Stimulated activated naive CD4-positive, alpha-beta T cell treated with Interleukin-2 at 50 U/mL for 16 hours (primary cell): Measurements from ENCODE around the gene P3H2.
"Not testable (repeated sequence)": the region's sequence is repeated elsewhere in the genome, so short reads cannot be mapped to it uniquely, and the experiment has no call there.

Source experiments
- DNase-seq: peaks from one replicate; lab custom pipeline; 2025; lab: John Stamatoyannopoulos, UW

P3H2 gene

GRCh38 chr3:189983612-189984011, 137.1 kb downstream of the P3H2 start:
- DNase-seq = no peak

DNA sequence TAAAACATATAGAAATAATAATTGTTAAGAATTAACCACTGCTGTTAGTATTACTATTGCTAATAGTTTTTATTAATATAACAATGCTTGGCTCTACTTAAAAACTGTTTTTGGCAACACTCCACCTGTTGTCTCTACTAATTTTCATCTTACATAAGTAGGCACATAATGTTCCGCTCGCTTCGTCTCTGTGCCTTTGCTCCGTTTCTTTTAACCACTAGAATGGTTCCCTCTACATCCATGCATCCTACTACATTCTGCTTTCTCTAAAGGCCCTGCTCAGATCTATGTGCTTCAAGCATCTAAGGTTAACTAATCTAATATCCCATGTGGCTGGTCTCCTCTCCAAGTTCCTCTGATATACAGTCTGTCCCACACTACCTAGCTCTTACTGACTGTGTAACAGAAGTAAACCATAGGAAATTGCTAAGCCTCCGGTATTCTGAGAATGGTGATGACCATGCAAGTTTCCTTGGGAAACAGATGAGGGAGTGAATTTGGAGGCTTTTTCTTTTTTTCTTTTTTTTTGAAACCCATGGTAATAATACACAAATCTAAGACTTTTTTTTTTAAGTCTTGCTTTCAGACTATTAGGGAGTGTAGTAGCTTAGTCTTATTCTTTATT, 138.3 kb downstream of the P3H2 start:
- no peak for DNase-seq

DNA sequence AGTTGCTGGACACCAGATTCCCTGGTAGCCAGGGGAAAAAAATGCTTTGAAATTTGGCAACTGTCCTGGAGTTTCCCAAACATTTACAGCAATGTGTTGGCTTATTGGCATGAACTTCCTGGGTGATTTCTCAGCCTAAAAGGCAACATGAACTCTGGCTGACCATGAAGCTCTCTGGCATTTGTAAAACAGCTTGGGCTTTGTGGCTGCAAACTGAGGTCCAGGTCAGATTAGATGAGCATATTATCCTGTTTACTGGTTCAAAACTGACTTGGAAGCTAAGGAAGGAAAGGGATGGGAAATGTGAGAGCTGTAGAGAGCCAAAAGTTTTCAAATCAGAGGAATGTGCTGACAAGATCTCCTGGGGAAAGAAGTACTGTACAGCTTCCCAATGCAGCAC, 139.0 kb downstream of the P3H2 start:
- DNase-seq = no peak

GRCh38 chr3:189978753-189979152, 141.9 kb downstream of the P3H2 start:
- DNase-seq = no peak

DNA sequence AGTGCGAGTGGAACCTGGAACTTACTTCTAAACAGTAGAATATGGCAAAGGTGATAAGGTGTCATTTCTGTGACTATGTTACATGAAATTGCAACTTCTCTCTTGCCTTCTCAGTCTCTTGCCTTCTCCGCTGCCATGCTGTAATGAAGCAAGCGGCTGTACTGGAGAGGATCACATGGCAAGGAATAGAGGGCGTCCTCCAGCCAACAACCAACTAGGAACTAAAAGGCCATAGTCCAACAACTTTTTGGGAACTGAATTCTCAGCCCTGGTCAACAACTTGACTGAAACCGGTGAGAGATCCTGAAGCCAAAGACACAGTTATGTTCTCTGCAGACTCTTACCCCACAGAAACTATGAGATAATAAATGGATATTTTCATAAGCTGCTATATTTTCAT, 143.5 kb downstream of the P3H2 start:
- DNase-seq = no peak

- no peak for DNase-seq
These were observed 145.2 kb downstream of the P3H2 start for GRCh38 chr3:189975391-189975990.

- no peak for DNase-seq
These were observed 146.3 kb downstream of the P3H2 start for GRCh38 chr3:189974359-189974758.

DNA sequence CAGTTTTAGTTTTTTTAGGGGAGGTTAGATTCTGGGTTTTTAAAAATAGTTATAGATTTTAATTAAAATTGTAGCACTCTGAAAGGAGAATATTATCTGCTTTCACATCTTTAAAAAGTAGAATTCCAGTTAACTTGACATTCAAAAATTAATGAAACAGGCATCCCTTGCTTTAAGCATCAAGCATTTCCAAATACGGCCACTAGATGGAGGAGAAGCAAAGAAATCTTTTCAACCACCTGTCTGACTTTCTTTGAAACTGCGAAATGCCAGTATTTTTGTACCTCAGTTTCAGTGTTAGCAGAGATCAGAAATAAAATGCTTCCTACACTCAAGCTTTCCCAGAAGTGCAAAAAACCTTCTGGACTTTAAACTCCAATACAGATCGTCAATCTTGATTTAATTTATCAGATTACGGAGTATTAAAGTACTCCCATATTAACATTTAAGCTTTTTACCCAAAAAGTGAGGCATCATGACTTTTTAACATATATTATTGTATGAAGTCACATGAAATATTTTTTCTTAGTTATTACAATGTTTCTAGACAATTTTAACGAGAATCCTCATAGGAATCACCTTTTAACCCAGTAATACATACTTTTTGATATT, 153.3 kb downstream of the P3H2 start:
- no peak for DNase-seq

- no peak for DNase-seq
These were observed 153.9 kb downstream of the P3H2 start for GRCh38 chr3:189966843-189967242.

DNA sequence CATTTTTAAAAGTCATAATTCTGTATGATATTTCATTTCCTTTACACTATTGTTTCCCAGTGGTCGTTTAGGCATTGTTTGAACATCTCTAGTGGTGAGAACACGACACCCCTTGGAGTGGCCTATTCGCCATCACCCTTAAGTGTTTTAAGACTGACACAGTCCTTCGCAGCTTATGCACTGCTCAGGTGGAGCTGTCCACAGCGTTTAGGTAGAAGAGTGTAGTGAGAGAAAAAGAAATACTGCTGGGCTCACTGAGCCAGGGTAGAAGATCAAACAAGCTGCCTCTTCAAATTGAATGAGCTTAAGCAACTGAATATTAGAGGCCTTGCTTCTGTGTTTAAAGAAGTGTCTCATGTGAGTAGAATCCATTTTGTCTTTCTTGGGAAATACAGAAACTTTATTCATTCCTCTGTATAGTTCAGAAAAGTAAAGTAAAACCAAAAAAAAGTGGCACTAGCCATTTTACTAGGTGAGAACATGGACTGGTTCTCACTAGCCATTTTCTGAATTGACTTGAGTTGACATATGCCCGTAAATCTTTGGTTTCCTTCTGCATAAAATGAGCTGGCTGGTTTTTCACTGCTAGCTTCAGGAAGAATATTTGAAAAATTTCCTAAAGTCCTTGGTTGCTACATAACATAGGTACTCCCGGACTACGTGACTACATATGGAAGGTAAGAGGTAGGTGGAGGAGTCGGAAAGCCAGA, 155.9 kb downstream of the P3H2 start:
- no peak for DNase-seq

GRCh38 chr3:189962466-189962865, 158.2 kb downstream of the P3H2 start:
- no peak for DNase-seq

GRCh38 chr3:189961522-189962161, 159.1 kb downstream of the P3H2 start:
- peak; percentile 60 for DNase-seq

GRCh38 chr3:189961086-189961485, 159.6 kb downstream of the P3H2 start:
- not testable (repeated sequence) for DNase-seq

DNA sequence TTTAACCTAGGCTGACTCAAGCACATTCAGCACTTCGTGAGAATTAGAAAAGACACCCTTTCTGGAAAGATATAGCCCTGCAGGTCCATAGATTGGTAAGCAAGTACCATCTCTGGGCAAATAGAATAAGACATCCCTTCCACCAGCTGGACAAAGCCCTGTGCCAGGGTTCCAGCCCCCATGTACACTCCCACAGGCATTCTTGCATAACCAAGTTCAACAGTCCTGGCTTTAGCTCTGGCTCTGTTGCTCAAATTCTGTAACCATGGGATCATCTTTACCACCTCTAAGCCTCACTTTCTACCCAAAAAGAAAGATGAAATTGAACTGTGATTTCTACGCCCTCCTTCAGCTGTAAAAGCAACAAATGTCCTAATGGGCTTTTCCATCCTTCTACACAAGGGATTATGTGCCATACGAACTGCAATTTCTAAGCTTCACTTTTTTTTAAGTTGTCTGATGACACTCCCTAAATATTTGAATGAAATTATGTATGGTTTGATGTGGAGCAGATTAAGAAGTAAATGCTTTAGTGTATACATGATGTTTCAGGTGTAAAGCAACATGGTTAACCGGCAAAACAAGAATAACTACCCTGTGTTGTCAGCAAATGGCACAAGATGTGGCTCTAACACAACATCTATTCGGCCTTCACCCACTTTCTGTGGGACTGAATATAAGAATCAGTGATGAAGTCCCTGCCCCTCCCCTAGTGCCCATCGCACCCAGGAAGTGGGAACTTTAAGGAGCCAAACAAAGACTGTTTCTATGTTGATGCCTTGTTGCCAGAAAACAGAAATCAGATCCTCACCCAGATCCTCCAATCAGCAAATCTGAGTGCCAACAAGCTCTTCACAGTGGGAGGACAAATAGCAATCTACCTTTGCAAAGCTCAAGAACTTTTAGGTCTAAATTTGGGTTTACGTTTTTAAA, 165.7 kb downstream of the P3H2 start:
- no peak for DNase-seq

DNA sequence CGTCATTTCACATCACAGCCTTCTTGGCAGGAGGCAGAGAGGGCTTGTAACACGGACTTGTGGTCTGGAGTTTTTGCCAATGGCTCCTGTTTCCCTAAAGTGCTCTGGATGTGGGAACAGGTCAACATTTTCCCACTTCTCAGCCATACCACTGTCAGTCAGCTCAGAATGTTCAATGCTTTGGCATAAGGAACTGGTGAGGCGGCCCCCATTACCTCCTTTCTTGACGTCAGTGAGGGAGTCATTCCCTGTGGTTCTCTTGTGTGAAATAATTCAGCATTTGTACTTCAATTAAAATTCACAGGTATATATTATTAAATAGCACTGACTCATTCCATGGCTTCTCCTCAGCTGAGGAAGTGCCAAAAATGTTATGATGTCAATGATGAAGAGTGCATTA, 167.1 kb downstream of the P3H2 start:
- DNase-seq = no peak

GRCh38 chr3:189952272-189952671, 168.4 kb downstream of the P3H2 start:
- DNase-seq = no peak

GRCh38 chr3:189950258-189950657, 170.4 kb downstream of the P3H2 start:
- DNase-seq = no peak

DNA sequence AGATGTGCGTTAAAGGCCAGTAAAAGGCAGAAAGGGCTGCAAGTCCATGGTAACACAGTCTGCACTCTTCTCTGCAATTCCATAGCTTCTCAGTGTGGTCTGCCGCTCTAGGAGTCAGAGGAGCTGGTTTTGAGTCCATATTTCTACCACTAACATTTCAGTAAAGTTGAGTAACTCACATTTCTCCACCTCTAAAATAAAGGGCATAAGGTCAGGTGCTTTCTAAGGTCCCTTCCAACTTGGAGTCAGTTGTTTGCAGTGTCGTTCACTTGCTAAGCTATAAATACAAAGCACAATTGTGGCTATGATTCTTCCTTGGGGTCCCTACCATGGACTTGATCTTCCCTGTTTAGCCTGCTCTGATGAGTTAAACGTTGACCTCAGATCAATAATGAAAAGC, 171.1 kb downstream of the P3H2 start:
- no peak for DNase-seq

DNA sequence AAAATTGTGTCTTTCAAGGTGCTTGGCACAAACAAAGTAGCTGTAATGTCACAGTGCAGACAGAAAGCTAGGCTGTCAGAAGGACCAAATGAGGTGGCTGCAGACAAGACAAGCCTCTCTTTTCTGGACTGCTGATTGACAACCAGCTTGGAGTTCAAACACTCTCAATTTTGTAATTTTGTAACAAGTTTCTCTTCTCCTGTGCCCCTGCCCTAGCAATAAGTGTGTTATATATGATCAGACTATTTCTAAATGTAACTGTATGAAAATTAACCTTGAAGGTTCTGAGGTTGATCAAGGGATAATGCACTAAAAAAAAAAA, 172.0 kb downstream of the P3H2 start:
- DNase-seq = no peak

- no peak for DNase-seq
These were observed 172.6 kb downstream of the P3H2 start for GRCh38 chr3:189947948-189948723.

- no peak for DNase-seq
These were observed 173.6 kb downstream of the P3H2 start for GRCh38 chr3:189947068-189947467.
